GM10847 (cell line): ENCODE results near the gene SGTA.

Experiments
- POLR2A ChIP-seq: IDR thresholded peaks from 2 replicates; pipeline ENCODE4 v1.6.1; 2011; ENCODE audit not compliant: insufficient read length; ENCODE audit errors: extremely low read depth

Gene SGTA

GRCh38 chr19:2785244-2785997 lies 2.3 kb upstream of the SGTA start, which contains the start of gene THOP1:
TSS of gene THOP1 (plus strand) at chr19:2785503. CDS start at chr19:2785663, 160 bp downstream.
- peak; percentile 97 for TF ChIP-seq POLR2A

DNA sequence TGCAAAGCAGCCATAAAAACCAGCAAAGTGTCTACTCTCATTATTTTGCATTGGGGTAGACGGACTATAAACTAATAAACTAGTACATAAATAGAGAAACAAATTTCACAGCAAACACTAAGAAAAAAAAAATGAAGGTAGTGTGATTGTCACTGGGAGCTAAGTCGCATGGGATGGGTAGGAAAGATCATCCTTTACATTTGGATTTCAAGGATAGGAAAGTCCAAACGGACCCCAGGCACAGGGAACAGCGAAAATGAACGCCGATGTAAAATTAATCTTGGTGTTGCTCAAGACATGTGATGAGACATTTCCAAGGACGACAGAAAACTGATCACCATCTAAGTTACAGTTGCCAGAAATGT lies 690 bp upstream of the SGTA start:
- TF ChIP-seq POLR2A, result no peak

DNA sequence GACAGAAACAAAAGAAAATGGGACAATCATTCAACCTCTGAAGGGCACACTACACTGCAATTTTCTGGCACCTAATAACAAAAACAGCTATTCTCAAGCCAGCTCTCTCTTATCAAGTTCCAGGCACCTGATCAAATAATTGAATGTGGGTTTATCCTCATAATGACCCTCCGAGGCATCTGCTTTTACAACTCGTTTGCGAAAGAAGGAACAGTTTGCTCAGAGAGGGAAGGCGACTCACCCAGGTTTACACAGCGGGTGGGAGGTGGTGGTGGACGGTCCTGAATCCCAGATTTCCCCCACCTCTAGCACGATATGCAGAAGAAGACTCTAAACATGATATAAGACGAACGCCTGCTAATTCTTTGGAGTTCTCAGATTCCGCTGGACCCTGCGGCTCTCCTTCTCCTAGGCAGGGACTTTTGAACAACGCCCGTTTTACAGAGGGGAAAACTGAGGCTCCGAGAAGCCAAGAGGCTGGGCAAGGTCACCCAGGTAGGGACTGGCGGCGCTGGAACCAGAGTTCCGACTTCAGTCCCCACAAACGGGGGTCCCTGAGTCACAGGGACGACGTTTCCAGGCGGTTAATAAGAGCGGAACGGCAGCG lies 641 bp downstream of the SGTA start:
- TF ChIP-seq POLR2A, result no peak

DNA sequence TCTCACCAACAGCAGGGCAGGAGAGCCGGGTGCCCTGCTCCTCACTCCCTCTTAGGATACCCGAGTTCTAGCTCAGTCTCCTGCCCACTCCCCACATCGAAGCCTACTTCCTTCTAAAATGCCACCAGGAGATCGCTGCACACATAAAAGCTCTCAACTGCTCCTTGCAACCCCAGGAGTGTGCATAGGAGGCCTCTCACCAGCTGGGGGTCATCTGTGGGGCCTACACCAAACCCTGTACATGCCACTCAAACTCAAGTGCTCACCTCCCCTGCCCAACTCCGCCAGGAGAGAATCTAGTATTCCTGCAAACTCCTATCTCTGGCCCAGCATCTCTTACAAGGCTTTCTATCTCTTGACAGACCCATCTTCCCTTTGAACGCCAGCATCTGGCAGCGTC lies 2.8 kb downstream of the SGTA start:
- no peak for TF ChIP-seq POLR2A

- TF ChIP-seq POLR2A, result no peak
Observed at GRCh38 chr19:2779121-2779740, 3.8 kb downstream of the SGTA start.

GRCh38 chr19:2777952-2778683 lies 5.0 kb downstream of the SGTA start:
- TF ChIP-seq POLR2A, result no peak

GRCh38 chr19:2775556-2776430 lies 7.3 kb downstream of the SGTA start:
- no peak for TF ChIP-seq POLR2A

DNA sequence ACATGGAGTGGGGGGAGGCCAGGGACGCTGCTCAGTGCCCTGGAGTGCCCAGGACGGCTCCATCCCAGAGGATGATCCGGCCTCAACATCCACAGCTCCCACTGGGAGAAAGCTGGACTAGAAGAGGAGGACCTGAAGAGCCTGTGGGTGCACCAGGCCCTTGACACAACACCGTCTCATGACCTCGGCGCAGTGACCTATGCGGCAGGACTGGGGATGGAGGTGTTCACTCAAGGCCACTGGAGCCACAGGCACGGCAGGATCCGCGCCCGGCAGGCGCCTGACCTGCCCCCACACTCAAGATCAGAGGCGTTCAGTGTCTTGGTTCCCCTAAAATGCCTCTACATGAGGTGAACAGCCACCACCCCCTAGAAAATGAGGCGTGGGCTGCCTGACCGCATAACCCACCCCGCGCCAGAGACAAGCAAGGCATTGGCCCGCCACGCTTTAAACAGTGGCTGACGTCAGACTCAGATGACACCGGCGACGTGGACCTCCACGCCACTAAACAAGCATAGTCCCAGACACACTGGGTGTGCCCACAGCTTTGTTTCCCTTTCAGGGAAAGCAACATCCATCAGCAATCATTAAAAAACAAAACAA lies 8.0 kb downstream of the SGTA start:
- no peak for TF ChIP-seq POLR2A

GRCh38 chr19:2774083-2774679 lies 8.9 kb downstream of the SGTA start:
- no peak for TF ChIP-seq POLR2A

GRCh38 chr19:2771786-2772674 lies 11.0 kb downstream of the SGTA start:
- no peak for TF ChIP-seq POLR2A

- no peak for TF ChIP-seq POLR2A
Observed at GRCh38 chr19:2770055-2771013, 12.7 kb downstream of the SGTA start.

DNA sequence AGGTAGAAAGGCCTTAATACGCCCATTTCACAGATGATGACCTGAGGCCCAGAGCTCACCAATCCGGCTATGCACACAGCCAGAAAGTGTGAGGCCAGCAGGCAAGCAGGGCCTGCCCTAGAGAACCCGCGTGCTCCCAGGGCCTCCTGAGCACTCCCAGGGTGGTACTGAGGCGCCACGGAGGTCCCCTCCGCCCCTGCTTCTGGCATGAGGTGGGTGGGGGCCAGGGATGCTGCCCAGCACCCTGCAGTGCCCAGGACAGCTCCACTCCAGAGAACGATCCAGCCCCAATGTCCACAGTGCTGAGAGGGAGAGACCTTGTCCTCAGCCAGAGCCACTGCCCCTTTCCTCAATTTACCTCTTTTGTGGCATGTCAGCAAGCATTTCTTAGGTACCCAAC lies 13.9 kb downstream of the SGTA start:
- no peak for TF ChIP-seq POLR2A
